Skin of body (tissue), 2 donors: ENCODE measurements around the gene GOLGA6C. TPM values are rescaled to one million over a fixed set of nuclear protein-coding genes. Genes with fewer than 3 reads are reported as not detected.
"Not testable (repeated sequence)": the region's sequence is repeated elsewhere in the genome, so short reads cannot be mapped to it uniquely, and the experiment has no call there.

ENCODE experiments used
- DNase-seq: peaks from one replicate; lab custom pipeline; 2025; lab: John Stamatoyannopoulos, UW
- total RNA-seq: library from RNA; depleted of rRNA; stranded (reverse); fragments of >200 nt; gene quantifications from one replicate; pipeline ENCODE4 v1.2.3, GENCODE V29; 2014

The GOLGA6C gene, protein sequence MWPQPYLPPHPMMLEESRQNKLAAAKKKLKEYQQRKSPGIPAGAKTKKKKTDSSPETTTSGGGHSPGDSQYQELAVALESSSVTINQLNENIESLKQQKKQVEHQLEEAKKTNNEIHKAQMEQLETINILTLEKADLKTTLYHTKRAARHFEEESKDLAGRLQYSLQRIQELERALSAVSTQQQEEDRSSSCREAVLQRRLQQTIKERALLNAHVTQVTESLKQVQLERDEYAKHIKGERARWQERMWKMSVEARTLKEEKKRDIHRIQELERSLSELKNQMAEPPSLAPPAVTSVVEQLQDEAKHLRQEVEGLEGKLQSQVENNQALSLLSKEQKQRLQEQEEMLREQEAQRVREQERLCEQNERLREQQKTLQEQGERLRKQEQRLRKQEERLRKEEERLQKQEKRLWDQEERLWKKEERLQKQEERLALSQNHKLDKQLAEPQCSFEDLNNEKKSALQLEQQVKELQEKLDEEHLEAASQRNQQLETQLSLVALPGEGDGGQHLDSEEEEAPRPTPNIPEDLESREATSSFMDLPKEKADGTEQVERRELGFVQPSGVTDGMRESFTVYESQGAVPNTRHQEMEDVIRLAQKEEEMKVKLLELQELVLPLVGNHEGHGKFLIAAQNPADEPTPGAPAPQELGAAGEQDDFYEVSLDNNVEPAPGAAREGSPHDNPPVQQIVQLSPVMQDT
- total RNA-seq: not detected

DNA sequence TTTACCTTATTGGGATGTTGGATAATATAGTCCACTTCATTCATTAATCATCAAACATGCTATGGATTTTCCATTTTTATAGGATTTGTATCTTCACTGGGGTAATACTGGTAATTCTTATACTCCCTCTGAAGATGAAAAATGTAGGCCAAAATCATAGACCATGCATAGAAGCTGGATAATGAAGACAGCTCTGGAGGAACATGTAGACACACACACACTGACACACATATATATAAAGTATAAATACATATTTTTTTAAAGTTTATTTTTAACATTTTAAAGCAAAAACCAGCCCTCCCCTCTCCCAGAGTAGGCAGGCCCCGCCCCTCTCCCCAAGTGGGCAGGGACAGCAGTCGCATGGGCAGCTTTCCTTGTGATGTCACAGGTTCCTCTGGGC, at the start of gene GOLGA6C:
Gene GOLGA6C (plus strand): TSS at position 301 of the 400 bp plus-strand sequence. CDS start 265 bp downstream, outside the sequence.
- not testable (repeated sequence) for DNase-seq

DNA sequence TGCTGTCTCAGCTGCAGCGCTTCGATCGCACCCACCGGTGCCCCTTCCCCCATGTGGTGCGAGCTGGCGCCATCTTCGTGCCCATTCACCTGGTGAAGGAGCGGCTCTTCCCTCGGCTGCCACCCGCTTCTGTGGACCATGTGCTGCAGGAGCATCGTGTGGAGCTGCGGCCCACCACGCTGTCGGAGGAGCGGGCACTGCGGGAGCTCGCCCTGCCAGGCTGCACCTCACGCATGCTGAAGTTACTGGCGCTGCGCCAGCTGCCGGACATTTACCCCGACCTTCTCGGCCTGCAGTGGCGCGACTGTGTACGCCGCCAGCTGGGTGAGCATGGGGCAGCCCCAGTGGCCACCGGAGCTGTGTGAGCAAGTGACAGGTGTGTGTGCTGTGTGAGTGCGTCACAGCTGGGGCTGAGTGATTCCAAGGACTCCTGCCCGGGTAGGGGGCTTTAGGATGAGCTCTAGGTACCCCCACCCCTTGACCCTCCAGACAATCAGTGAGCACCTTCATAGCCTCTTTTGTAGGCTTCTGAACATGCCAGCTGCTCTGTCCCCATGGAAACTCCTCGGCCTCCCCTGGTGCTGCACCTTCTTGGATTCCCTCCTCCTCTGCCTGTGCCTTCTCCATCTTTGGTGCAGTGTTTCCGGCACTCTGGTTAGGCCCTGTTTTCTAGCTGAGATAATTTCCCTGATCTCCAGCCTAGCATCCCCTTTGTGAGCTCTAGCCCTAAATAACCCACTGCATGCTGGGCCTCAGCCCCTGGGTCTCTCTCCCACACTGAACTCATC, 49.4 kb upstream of the GOLGA6C start:
- DNase-seq: no peak

DNA sequence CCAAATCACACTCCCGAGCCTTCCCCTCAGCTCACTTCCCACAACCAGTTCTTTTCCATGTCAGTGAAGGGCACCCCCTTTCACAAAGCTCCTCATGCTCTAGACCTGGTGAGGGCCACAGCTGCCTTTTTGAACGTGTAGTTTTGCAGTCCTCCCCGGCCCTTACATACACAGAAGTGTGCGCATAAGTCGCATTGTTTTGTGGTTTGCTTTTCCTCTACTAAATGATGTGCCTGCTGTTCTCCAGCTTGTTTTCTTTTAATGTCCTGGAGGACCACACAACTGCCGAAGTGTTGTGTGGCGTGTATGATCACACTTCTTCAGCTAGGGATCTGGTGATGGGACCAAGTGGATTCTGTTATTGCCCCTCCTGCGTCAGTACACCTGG, 48.9 kb upstream of the GOLGA6C start:
- no peak for DNase-seq

DNA sequence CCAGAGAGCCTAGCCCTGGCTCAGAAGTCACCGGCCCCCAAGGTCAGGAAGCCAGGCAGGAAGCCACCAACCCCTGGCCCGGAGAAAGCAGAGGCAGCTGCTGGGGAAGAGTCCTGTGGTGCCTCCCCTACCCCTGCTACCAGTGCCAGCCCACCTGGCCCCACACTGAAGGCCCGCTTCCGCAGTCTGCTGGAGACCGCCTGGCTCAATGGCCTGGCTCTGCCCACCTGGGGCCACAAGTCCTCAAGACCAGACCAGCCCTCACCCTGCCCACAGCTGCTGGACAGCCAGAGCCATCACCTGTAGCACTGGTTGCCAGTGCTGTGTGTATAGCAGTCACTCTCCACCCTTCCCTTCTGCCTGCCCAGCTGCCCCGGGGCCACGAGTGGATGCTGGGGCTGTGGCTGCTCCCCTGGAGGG, 47.3 kb upstream of the GOLGA6C start:
- no peak for DNase-seq

DNA sequence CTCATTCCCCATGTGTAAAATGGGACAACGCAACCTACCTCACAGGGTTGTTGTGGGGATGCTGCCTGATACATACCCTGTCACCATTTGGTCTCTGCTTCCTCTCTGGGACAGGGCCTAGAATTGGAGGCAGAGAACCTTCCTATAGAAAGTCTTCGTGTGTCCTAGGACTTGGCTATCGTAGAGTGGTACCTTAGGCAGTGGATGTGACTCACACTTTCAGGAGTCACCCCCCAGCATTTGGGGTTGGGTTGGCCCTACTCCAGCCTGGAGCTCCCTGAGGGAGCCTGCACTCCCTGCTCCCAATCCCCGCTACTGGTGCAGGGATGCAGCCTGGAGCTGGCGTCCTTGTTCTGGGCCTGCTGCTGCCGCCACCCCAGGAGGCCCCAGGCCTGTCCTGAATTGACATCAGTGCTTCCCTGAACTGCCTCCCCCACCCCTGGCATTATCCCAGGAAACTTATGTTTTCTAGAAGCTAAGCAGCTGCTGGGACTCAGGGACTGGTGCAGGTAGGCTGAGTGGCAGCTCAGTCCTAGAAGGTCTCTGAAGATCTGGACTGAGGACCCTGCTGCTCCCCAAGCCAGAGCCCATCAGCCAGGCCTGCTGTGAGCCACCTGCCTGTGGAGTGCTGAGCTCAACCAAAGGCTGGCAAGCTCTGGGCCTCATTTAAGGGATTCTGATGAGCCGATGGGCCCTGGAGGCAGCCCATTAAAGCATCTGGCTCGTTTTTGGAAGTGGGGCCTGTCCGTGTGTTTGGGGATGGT, 46.5 kb upstream of the GOLGA6C start:
- DNase-seq: no peak

DNA sequence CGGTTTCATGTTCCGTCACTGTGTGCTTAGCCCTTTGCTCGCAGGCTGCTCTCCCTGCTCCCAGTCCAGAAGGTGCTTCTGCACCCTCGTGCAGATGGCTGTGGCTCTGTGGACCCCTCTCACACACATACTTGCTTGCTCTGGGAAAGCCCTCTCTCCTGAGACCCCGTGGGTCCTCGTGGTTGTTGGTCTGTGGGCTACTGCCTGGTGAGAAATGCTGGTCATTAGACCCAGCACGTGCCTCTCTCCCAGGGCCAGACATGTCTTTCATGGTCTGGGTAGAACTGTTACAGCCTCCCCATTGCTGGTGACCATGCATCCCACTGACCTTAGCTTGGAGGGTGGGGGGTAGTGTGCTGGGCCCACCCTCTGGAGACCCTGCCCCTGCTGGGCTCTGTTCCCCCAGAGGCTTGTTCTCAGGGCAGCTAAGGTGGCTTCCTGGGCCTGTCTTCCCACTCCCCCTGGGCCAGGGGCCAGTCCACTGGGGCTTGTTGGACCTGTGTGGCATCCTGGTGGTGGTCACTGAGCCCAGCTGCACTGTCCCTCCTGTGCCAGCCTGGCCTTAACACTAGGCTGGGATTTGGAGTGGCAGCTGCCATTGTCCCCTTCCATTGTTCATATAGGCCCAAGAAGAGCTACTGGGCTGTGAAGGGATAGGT, 45.8 kb upstream of the GOLGA6C start:
- DNase-seq: no peak

DNA sequence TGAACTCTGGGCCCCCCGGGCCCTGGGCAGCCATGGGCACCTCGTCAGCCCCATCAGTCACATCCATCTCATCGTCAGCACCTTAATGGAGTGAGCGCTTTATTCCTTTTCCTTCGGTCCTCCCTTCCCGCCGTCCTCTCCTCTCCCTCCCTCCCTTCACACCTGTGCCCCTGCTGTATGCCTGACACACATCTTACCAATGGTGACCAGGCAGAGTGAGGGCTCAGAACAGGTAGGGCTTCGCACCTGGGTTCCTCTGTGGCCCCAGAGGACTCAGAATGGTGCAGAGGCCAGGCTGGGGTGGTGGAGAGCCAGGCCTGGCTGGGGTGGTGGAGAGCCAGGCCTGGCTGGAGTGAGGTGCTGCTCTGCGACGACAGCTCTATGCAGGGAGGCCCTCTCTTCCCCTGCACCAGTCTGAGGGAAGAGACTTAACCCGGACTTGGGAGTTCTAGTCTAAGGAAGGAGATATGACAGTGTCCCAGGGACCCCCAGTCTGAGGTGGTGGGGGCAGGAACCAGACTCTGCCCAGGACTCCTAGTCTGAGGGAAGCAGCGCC, 44.8 kb upstream of the GOLGA6C start:
- DNase-seq: no peak

DNA sequence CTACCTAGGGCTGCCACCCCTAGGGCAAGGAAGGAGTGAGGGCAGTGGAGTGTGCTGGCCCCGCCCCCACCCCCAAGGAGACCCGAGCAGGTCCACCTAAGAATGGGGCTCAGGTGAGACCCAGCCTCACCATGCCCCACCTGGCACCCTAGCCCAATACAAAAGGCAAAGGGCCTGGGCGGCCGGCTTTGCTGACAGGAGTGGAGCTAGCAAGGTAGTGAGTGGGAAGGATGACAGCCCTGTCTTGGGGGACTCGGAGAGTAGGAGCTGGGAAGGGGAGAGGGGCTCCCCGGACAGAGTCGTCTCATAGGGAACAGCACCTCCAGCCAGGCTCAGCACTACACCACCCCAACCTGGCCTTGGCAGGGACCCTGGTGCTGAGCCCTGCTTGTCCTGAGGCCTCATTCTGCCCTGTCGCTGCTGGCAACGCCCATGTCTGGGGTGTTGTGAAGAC, 44.3 kb upstream of the GOLGA6C start:
- no peak for DNase-seq

DNA sequence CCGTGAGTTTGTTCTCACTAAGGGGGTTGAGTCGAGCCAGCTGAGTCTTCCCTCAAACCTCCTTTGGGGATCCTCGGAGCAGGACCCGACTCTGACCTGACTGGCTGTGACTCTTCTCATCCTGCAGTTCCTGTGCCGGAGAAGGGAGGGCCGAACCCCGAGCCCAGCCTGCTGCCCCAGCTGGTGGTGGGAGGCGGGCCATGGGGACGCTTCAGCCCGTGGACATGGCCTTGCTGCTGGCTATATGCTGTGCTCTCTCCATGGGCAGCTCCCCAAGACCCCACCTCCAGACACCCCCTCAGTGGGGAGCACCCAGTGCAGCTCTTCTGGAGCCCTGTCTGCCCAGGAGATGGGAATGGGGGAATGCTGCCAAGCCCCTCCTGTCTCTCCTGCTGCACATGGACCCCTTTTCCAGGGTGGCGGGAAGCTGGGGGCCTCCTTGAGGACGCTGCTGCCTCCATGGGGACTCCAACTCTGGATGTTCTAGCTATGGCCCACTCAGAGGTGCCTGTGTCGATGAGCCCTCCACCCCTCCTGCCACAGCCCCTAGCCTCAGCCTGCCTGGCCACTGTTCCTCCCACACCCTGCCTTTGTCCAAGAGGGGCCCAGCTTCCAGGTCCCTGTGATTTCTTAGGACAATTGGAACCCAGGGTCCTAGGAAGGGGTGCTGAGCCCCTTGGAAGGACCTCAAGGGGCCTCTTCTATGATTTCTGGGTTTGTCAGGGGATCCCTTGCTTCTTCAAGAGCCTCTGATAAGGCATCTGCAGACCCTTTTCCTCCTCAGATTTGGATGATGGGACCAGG, 43.6 kb upstream of the GOLGA6C start:
- DNase-seq: no peak

DNA sequence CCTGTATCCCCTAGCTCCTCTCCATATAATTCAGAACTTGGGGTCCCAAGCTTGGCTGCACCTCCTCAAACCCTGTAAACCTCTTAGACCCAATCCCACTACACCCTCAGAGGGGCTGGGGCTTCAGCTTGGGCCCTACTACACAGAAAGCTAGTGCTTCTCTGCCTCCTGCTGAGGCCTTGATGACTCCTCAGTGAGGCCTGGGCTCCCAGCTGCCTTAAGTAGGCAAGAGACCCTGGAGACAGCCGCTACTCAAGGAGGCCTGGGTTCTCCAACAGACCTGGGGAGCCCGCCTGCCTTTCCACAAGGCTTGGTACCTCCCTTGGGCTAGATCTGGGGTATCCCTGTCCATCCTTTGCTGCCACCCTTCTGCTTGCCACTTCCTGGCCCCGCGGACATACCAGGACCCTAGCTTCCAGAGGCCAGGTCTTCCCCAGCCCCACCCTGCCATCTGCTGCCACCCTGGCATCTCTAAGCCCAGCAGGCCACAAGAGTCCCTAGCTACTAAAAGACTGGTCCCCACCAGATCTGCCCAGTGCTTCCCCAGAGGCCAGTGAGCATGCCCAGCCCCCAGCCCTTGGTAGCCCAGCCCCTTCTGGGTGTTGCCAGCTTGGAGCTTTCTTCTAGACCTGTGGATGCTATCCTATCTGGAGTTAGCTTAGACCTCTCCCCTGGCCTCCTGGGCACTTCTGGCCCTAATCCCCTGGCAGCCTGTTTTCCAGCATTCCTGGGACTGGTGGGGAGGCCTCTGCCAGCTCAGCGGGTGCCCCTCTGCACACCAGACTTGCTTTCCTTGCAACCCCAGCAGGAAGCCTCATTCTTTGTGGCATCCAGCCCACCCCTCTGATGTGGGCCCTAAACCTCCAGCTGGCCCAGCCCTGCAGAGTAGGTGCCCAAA, 42.8 kb upstream of the GOLGA6C start:
- no peak for DNase-seq

DNA sequence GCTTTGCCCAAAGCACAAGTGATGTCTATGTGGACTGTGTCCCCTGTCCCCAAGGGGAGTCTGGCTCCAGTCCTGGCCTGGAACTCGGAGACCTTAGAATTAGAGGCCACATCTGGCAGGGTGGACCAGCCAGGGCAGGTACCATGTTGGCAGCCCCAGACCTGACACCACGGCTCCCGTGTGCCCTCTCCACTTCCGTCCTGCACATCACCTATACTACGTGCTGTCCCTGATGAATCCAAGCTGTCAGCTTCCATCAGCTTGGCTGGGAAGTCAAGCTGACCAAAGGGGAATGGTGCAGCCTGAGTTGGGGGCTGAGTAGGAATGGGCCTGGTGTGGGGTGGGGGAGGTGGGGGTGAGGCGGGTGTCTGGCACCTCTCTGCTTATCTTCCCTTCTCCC, 41.1 kb upstream of the GOLGA6C start:
- no peak for DNase-seq

DNA sequence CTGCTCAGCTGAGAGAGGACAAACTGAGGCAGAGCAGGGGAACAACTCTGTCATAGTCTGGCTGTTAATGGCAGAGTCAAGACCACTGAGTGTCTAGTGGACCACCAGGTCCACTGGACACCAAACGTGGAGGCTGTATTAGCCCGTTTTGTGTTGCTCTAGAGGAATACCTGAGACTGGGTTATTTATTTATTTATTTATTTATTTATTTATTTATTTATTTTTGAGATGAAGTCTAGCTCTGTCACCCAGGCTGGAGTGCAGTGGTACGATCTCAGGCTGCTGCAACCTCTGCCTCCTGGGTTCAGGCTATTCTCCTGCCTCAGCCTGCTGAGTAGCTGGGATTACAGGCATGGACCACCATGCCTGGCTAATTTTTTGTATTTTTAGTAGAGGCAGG, 40.6 kb upstream of the GOLGA6C start:
- DNase-seq: not testable (repeated sequence)

DNA sequence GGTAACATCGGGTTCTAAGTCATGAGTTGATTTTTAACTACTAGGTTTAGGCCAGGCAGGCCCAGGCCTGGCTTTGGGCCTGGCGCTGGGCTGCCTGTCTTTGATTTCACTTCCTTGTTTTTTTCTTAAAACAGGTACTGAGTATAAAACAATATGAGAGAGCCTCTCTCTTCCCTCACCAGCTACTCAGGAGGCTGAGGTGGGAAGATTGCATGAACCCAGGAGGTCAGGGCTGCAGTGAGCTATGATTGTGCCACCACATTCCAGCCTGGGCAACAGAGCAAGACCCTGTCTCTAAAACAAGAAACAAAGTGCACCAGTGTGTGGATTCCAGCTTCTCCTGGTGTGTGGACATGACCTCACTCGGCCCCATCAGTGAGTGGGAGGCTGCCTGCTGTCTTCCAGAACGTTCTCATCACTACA, 38.6 kb upstream of the GOLGA6C start:
- DNase-seq: not testable (repeated sequence)

DNA sequence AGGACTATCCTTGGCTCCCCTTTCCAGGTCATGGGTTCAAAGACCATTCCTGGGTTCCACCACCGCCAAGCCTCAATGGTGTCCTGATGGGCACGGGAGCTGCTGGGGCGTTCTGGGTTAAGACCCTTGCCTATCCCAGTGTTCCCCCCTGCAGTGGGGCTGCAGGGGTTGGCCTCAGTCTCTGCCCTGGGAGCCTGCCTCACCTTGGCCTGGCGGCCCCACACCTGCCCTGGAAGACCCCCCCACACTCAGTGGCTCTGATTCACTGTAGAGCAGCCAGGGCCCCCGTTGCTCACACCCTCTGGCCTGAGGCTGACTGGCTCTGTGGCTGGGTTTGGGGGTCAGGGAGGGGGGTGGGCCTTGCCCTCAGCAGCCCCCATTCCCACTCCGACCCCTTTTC, 34.4 kb upstream of the GOLGA6C start:
- no peak for DNase-seq

DNA sequence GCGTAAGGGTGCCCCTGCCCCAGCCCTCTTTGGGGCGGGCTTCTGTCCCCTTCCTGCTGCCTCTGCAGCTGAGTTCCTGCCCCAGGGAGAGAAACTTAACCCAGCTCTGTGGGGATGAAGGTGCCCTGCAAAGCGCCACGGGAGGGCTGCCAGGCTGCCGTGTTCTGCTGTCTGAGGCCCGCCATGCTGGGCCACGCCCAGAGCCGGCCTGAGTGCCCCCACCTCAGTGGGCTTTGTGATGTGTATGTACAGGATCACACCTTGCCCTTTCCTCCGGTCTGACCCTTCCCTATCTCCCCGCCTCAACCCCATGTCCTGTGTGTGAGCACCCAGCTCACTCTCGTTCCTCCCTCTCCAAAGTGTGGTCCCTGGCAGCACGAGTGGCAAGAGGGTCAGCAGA, 33.9 kb upstream of the GOLGA6C start:
- no peak for DNase-seq

DNA sequence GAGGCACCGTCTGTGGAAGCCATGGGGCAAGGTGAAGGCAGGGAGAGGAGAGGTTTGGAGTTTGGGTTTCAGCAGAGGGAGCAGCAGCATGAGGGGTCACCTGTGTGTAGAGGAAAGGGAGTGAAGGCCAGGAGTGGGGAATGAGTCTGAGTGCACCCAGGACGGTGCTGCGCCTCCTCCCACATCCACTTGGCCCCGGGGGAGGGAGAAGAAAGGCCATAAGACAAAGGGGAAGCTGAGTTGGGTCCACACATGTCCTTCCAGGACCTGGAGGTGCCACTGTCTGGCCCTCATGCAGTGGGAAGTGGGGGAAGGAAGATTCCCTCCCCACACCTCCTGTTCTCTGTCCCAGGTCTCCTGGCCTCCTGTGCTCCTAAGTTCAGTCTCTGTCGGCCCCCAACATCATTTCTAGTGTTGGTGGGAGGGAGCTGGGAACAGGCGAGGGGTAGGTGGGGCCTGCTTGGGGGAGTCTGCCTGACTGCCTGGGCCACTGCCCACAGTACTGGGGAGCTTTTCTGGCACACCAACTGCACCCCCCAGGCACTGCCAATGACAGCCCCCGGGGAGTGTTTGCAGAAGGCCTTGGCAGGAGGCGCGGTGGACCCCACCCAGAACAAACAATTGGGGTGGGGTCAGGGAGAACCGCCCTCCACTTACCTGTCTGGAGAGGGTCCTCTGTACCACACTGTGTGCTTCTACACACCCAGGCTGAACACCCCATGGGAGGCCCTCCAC, 32.9 kb upstream of the GOLGA6C start:
- not testable (repeated sequence) for DNase-seq

DNA sequence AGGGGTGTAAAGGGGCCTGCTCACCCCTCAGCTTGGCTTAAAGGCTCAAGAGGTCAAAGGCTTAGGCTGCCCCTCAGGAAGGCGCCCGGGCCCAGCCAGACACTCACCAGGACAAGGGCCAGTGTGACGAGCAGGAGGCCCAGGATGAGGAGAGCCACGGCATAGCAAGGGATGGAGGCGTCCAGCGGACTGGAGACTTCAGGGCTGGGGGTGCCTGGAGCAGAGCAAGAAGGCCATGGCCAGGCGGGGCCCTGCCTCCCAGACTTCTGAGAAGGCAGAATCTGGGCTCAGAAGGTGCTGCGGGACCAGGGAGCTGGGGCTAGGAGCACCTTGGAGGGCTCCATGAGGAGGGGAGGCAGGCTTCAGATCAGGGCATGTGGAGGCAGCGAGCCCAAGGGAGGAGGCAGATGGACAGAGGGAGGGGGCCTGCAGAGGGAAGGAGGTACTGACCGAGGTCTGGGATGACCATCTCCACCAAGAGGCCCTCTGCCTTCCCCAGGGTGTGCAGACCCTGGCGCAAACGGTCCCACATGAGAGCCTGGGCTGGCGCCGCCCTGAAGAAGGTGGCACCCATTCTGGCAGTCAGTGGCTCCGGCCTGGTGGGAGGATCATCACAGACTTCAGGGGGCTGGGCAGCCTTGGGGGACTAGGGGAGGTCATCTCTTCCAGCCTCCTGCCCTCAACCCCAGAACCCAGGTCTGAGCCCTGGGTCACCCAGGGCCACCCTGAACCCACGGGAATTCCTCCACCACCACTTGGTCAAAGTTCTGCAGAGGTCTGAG, 32.0 kb upstream of the GOLGA6C start:
- DNase-seq: no peak
